C4-2B (cell line): ENCODE results near the gene KCNC1.

ENCODE experiments used
- CTCF ChIP-seq: fragments of 450-650 bp; conservative IDR thresholded peaks from 2 replicates; pipeline ENCODE4 v1.5.1; 2017; ENCODE audit warnings: mild to moderate bottlenecking
- ZFX ChIP-seq: fragments of 450-650 bp; IDR thresholded peaks from 2 replicates; pipeline ENCODE4 v1.6.1; 2017

- TF ChIP-seq CTCF (no peak), ZFX (no peak)
Measured at GRCh38 chr11:17748761-17749721, 14.5 kb downstream of the KCNC1 start.
